GM15510 (cell line): Measurements from ENCODE around the gene LEP.

ENCODE experiments used
- POLR2A ChIP-seq: IDR thresholded peaks from 3 replicates; pipeline ENCODE4 v1.6.1; 2011; ENCODE audit warnings: borderline replicate concordance; ENCODE audit not compliant: insufficient read length; ENCODE audit errors: extremely low read depth

LEP gene

DNA sequence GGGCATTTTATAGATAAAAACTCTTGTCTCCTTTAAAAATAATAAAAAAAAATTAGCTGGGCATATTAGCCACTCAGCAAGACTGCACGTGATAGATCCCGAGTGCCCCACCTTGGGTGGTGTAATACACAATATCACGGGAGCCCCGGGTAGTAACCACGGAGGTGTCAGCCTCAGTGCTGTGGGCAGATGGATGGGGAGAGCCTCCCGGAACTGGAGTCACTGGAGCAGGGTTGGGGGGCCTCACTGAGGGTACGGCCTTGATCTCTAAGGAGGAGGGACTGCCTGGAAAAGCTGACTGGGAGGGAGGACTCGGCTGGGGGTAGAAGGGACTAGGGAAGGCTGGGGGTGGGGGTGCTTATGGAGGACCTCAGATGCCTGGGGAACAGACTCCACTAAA is 12.6 kb downstream of the LEP start:
- TF ChIP-seq POLR2A: no peak

DNA sequence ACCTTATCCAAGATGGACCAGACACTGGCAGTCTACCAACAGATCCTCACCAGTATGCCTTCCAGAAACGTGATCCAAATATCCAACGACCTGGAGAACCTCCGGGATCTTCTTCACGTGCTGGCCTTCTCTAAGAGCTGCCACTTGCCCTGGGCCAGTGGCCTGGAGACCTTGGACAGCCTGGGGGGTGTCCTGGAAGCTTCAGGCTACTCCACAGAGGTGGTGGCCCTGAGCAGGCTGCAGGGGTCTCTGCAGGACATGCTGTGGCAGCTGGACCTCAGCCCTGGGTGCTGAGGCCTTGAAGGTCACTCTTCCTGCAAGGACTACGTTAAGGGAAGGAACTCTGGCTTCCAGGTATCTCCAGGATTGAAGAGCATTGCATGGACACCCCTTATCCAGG is 13.4 kb downstream of the LEP start:
- no peak for TF ChIP-seq POLR2A

DNA sequence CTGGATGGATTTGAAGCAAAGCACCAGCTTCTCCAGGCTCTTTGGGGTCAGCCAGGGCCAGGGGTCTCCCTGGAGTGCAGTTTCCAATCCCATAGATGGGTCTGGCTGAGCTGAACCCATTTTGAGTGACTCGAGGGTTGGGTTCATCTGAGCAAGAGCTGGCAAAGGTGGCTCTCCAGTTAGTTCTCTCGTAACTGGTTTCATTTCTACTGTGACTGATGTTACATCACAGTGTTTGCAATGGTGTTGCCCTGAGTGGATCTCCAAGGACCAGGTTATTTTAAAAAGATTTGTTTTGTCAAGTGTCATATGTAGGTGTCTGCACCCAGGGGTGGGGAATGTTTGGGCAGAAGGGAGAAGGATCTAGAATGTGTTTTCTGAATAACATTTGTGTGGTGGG is 14.2 kb downstream of the LEP start:
- no peak for TF ChIP-seq POLR2A

DNA sequence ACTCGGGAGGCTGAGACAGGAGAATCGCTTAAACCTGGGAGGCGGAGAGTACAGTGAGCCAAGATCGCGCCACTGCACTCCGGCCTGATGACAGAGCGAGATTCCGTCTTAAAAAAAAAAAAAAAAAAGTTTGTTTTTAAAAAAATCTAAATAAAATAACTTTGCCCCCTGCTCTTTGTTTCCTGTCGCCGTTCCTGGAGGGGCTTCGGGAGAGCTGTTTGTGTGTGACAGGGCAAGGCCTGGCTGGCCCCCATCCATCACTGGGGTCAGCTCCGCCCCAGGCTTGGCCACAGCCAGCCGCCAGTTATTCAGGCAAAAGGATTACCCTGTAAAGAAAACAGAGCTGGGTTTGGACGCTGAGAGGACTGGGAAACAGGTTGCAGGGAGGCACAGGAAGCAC is 16.4 kb downstream of the LEP start:
- no peak for TF ChIP-seq POLR2A

DNA sequence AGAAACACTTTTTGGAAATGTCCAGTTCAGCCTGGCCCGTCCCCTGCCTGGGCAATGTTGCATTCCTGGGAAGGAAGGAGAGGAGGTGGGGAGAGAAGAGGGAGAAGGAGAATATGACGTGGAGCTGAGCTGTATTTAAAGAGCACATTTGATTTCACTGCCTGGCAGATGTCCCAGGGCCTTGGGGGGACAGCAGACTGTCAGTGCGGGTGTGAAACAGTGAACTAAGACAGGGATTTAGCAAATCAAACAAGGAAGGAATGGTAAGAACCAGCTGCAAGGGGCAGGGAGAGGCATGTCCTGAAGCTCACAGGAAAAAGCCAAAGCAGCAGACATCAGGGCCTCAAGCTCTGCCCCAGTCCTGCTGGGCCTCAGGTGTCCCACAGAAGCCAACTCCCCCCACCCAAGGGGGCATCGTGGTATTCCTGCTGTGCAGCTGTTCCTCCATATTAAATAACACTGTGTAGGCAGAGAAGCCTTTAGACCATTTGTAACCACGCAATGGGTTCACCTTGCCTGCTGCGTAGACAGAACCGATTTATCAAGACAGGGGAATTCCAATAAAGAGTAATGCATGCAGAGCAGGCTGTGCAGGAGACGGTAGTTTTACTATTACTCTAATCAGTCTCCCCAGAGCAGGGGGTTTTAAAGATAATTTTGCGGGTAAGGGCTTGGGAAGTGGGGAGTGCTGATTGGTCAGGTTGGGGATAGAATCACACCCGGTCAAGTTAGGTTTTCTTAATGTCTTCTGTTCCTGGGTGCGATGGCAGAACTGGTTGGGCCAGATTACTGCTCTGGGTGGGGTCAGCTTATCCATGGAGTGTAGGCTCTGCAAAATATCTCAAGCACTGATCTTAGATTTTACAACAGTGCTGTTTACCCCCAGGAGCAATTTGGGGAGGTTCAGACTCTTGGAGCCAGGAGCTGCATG is 18.3 kb downstream of the LEP start:
- no peak for TF ChIP-seq POLR2A

DNA sequence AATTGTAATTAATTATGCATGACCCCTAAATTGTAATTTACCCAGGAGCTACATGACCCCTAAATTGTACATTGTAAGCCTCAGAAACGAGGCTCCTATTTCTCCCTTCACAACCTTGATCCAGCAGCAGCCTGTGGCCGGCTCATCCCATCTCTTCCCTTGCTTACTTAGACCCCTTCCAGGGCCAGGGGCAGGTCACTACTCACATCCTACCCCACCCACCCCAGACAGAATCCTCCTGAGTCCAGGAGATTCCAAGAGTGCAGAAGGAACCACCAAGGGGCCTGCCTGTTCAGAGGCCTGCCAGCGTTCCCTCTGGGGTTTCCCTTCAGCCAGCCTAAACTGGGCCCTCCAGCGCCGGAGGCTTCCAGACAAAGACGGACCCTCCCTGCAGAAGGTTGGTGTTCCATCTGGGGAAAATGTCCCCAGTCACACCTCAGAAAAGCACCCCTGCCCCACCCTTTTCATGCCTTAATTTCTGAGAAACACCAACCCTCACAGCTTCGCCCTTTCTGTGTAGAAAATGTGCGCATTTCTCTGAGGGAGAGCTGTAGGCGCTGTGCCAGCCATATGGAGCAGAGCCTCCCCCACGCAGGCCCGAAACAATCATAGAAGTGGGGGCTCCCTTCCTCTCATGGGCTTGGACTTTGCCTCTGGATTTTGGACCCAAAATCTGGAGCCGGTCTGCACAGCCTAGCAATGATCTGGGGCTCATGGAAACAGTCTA is 19.2 kb downstream of the LEP start:
- TF ChIP-seq POLR2A: no peak

DNA sequence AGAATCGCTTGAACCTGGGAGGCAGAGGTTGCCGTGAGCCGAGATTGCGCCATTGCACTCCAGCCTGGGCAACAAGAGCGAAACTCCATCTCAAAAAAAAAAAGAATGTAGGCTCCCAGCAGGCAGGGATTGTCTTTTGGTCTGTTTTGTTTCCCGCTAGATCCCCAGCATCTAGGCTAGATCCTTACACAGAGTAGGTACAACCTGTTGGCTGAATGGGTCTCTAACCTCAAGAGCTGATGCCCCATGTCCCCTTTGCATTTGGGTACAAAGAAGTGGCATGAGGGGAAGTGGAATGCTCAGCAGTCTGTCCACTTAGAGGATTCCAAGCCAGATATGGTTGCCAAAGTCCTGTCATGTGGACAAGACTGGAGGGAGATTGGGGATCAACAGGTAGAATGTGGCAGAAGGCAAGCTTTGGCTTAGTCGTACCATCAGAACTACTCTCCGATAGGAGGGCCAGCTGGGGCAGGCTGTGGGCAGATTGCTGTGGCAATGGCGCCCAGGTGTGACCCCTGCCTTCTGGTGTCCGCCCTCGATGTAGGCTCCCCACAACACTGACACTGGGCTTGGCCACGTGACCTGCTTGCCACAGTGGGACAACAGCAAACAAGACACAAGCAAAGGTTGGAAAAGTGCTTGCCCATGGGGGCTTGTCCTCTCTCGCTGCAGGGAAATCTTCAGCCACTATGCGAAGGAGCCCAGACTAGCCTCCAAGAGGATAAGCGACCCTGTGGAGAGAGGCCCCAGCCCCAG is 21.4 kb downstream of the LEP start:
- no peak for TF ChIP-seq POLR2A

DNA sequence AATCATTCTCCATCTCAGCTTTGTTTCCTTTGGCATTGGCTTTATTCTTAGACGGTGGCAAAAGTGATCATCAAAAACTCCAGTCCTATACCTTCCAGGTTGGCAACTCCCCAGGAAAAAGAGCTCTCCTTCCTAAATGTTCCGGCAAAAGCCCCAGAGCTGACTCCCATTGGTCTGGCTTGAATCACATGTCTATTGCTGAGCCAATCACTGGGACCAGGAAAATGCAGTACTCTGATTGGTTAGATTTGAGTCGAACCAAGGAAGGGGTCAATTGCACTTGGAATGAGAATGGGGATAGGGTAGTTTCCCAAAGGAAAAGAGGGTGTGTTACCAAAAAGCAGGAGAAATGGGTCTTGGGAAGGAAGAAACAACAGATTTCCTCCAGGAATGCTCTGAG is 22.3 kb downstream of the LEP start:
- no peak for TF ChIP-seq POLR2A

DNA sequence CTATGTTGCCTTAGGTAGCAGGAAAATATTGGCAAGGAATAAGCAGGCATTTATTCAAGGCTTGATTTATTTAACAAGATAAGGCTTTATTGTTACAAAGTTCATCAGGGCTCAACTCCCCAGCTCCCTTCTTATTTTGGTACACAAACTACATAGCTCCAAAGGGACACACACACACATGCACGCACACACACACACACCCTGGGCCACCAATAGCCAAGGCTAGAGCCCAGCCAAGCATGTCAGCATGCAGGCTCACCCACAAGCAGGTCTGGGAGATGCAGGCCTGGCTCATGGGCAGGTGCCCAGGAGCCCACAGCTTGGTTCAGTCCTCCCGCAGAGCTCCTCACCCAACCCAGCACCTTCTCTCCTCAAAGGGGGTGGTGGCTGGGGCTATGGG is 23.4 kb downstream of the LEP start:
- no peak for TF ChIP-seq POLR2A

DNA sequence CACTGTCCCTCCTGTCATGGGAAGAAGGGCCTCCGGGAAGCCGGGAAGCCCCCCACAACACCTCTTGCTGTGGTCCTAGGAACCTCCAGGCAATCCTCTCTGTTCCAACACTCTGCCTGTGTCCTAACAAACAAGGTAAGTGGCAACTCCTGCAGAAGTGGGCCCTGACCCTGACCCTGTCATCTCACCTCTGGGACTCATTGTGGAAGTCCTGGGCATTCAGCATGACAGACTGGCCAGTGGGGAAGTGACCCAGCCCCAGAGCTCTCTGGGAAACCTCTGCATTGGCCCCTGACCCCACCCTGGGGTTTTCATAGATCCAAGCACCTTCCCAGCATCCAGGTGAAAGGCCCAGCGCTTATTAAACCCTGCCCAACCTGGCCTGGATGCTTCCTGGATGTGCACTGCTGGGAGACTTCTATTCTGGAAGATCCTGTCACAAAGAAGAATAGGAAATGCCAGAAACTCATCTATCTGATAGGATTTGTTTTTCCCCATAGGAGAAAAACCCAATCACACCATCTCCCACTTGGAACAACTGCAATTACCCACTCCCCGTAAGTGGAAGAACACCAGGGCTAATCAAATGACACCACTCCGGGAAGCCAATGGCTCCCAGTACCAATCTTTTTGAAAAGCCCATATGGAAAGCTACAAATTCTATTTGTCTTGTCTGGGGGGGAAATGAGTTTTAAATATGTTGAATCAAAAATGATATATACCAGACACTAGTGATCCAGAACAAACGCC is 24.3 kb downstream of the LEP start:
- no peak for TF ChIP-seq POLR2A

DNA sequence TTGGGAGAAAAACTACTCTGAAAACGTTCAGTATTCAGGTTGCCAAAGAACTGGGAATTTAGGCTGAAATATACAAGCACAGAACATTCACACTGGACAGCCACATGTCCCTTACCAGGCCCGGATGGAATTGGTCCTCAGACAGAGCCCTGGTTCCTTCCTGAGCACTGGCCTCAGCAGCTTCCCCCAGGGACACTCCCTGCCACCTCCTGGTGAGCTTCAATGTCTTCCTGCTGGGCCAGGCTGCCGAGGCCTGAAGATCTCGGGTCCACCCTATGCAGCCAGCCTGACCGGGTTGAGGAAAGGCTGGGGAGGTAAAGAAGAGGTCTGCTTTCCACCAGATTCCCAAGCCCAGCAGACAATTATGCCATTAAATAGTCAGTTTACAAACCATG is 24.8 kb downstream of the LEP start:
- no peak for TF ChIP-seq POLR2A

DNA sequence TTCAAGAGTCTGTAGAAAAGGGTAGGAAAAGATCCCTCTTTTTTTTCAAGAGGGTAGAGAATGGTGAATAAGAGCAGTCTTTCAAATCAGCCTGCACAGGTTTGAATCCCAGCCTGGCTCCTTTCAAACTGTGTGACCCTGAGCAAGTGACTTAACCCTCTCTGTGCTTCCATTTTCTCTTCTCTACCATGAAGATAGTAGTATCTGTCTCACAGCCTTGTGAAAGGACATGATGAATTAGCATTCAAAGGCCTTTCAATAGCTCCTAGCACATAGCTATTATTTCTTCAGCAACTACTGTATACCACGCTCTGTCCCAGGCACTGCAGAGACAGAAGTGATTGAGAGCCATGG is 25.4 kb downstream of the LEP start:
- TF ChIP-seq POLR2A: no peak

DNA sequence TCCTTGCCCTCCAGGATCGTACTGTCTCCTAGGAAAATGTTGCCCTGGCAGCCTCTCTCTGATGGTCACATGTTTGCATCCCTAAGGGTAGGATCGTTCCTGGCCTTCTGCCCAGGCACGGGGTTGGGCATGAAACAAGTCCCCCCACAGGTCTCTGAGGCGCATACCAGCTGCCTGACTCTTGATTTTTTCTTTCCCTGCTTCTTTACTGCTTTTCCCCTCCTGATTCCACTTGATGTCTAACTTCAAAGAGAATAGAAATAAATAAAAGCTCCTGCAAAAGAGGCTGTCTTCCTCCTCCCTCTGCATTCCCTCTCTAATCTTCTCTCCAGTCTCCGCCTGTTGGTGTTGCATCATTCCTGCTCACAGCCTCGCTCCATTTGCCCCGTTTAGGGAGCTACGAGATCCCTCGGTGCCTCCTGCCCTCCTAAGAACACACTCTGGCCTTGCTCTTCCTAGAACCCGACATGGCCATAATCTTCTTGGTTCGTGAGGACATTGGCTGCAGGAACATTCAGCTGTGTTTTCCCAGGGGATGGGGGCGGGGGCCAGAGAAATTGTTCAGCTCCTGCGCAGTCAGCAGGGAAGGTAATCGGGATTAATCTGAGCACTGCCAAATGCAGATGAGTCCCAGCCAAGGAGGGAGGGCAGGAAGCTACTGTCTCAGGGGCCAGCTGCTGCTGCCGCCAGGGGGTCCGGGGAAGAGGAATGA is 26.0 kb downstream of the LEP start:
- no peak for TF ChIP-seq POLR2A

DNA sequence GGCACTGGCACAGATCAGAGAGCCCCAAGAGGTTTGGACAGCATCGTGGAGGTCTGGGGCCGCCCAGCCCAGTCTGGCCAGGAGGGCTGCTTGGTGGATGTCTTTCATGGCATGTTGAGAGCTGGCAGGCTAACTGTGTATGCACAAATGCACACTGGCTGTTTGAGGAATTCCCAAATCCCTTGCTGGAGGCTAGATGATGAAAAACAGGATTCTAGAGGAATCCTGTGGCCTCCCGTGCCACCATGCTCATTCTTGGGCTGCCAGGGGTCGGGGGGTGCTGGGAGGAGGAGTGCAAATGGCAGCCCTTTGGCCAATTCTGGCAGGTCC is 26.5 kb downstream of the LEP start:
- TF ChIP-seq POLR2A: no peak
